GM12891 (cell line): ENCODE measurements around the gene ZDHHC7.

ENCODE experiments used
- DNase-seq: peaks from one replicate; pipeline ENCODE4 v3.0.0; 2011; ENCODE audit warnings: low spot score; ENCODE audit not compliant: insufficient read length
- FAIRE-seq: peaks from 2 replicates; lab custom pipeline; 2011; peaks lifted over from hg19 to GRCh38; lab: Jason Lieb, UNC
- PAX5 ChIP-seq: IDR thresholded peaks from 2 replicates; pipeline ENCODE4 v1.6.1; 2011; ENCODE audit warnings: low read length, moderate library complexity, mild to moderate bottlenecking; ENCODE audit not compliant: insufficient read depth, severe bottlenecking
- POLR2A ChIP-seq: IDR thresholded peaks from 2 replicates; pipeline ENCODE4 v1.6.1; 2011; ENCODE audit warnings: low read depth, low read length, control low read depth
- POLR2AphosphoS5 ChIP-seq: IDR thresholded peaks from 2 replicates; pipeline ENCODE4 v1.6.1; 2011; ENCODE audit warnings: low read depth, low read length, control low read depth
- POU2F2 ChIP-seq: IDR thresholded peaks from 2 replicates; pipeline ENCODE4 v1.6.1; 2011; ENCODE audit warnings: low read depth, mild to moderate bottlenecking, control low read depth, low read length, moderate library complexity
- SPI1 ChIP-seq: IDR thresholded peaks from 2 replicates; pipeline ENCODE4 v1.6.1; 2011; ENCODE audit warnings: low read depth, low read length, control low read depth
- TAF1 ChIP-seq: IDR thresholded peaks from 2 replicates; pipeline ENCODE4 v1.6.1; 2011; ENCODE audit warnings: low read depth, low read length, control low read depth

ZDHHC7 gene

GRCh38 chr16:85018529-85019236, 7.3 kb upstream of the ZDHHC7 start:
- no peak for TF ChIP-seq SPI1
- no peak for TF ChIP-seq POLR2AphosphoS5
- DNase-seq (no peak), FAIRE-seq (no peak)

- DNase-seq (no peak), FAIRE-seq (no peak)
- TF ChIP-seq POLR2A (no peak), POLR2AphosphoS5 (no peak), POU2F2 (no peak), PAX5 (no peak), TAF1 (no peak), SPI1 (no peak)
Observed at GRCh38 chr16:85017633-85018032, 6.3 kb upstream of the ZDHHC7 start.

- TF ChIP-seq PAX5 (no peak), SPI1 (peak; percentile 5; the same call in 1 of the 2 replicates), TAF1 (no peak)
- DNase-seq: no peak
- FAIRE-seq: no peak
Observed at GRCh38 chr16:85017151-85017550, 5.8 kb upstream of the ZDHHC7 start.

- no peak for DNase-seq
- FAIRE-seq: no peak
- no peak for TF ChIP-seq POLR2A
- no peak for TF ChIP-seq POLR2AphosphoS5
- TF ChIP-seq PAX5: no peak
- no peak for TF ChIP-seq POU2F2
- no peak for TF ChIP-seq SPI1
- TF ChIP-seq TAF1: no peak
Observed at GRCh38 chr16:85015481-85016187, 4.3 kb upstream of the ZDHHC7 start.

GRCh38 chr16:85014311-85014710, 3.0 kb upstream of the ZDHHC7 start:
- no peak for FAIRE-seq
- TF ChIP-seq POLR2A (no peak), POLR2AphosphoS5 (no peak), PAX5 (no peak), TAF1 (no peak), SPI1 (no peak), POU2F2 (no peak)
- no peak for DNase-seq

- DNase-seq: no peak
- FAIRE-seq: no peak
- TF ChIP-seq PAX5: no peak
- no peak for TF ChIP-seq POU2F2
- no peak for TF ChIP-seq POLR2A
- TF ChIP-seq TAF1: no peak
- no peak for TF ChIP-seq SPI1
- TF ChIP-seq POLR2AphosphoS5: no peak
Observed at GRCh38 chr16:85011846-85012284, 530 bp upstream of the ZDHHC7 start.

GRCh38 chr16:85010446-85010930, 847 bp downstream of the ZDHHC7 start:
- DNase-seq (no peak), FAIRE-seq (no peak)
- TF ChIP-seq POLR2AphosphoS5: no peak

- DNase-seq (no peak), FAIRE-seq (no peak)
- TF ChIP-seq PAX5: no peak
- no peak for TF ChIP-seq POU2F2
- no peak for TF ChIP-seq POLR2AphosphoS5
- no peak for TF ChIP-seq TAF1
- no peak for TF ChIP-seq SPI1
- no peak for TF ChIP-seq POLR2A
Observed at GRCh38 chr16:85008271-85008670, 3.1 kb downstream of the ZDHHC7 start.

GRCh38 chr16:85007496-85008214, 3.7 kb downstream of the ZDHHC7 start:
- TF ChIP-seq TAF1: no peak
- TF ChIP-seq POU2F2: no peak
- no peak for TF ChIP-seq SPI1
- TF ChIP-seq POLR2AphosphoS5: no peak
- TF ChIP-seq POLR2A: no peak
- no peak for TF ChIP-seq PAX5
- FAIRE-seq: no peak
- no peak for DNase-seq
